HEK293 (cell line): ENCODE measurements around the gene C1QTNF2.
A peak's percentile ranks its signal among the peaks of the same experiment; 100 is the strongest.

ENCODE experiments used
- CTCF ChIA-PET: fragments of 350-600 bp; formaldehyde crosslinking; extraction: SDS; loops from one replicate; lab custom pipeline; 2021; ENCODE audit warnings: antibody characterized with exemption; lab: Yijun Ruan, JAX
- POLR2A ChIA-PET: fragments of 300-600 bp; formaldehyde crosslinking; extraction: SDS; loops from one replicate; lab custom pipeline; 2020; ENCODE audit warnings: antibody characterized with exemption, inconsistent platforms; lab: Yijun Ruan, JAX
- H3K27ac ChIP-seq: fragments of 200-500 bp; sonication (Bioruptor generic); 2 replicates; pipeline ENCODE4 v1.5.1; 2014; ENCODE audit warnings: low read depth, low read length, control low read depth, inconsistent platforms; ENCODE audit errors: extremely low read depth
- H3K36me3 ChIP-seq, 2 experiments: fragments of 200-500 bp in 1 of 2; sonication (Bioruptor generic) in 1 of 2; 1 replicate in 1 of 2; 2 replicates in 1 of 2; pipeline ENCODE4 v1.5.1; 2014 to 2017; ENCODE audit warnings: inconsistent platforms in 2 of 2, low read length in 2 of 2; ENCODE audit not compliant: control insufficient read depth in 2 of 2, insufficient read depth in 1 of 2
- H3K4me1 ChIP-seq: fragments of 200-500 bp; sonication (Bioruptor generic); 2 replicates; pipeline ENCODE4 v1.5.1; 2014; ENCODE audit warnings: mild to moderate bottlenecking, low read length, inconsistent platforms; ENCODE audit not compliant: control insufficient read depth, insufficient read depth
- H3K4me3 ChIP-seq: 2 replicates; pipeline ENCODE4 v1.5.1; 2011; ENCODE audit warnings: low read depth, mild to moderate bottlenecking, control low read depth, low read length, moderate library complexity
- H3K9me3 ChIP-seq: fragments of 200-500 bp; sonication (Bioruptor generic); 2 replicates; pipeline ENCODE4 v1.5.1; 2014; ENCODE audit warnings: low read depth, low read length, inconsistent platforms; ENCODE audit not compliant: control insufficient read depth, insufficient read depth
- ATF2 ChIP-seq: fragments of 450-650 bp; formaldehyde crosslinking; IDR thresholded peaks from 2 replicates; pipeline ENCODE4 v1.5.1; 2016; ENCODE audit warnings: missing biosample characterization, missing genetic modification characterization, low read depth
- EGR2 ChIP-seq: fragments of 450-650 bp; formaldehyde crosslinking; IDR thresholded peaks from 2 replicates; pipeline ENCODE4 v1.5.1; 2016; ENCODE audit warnings: low read depth, missing biosample characterization, missing genetic modification characterization
- GLI4 ChIP-seq: fragments of 450-650 bp; formaldehyde crosslinking; IDR thresholded peaks from 2 replicates; pipeline ENCODE4 v1.5.1; 2016; ENCODE audit warnings: missing biosample characterization, missing genetic modification characterization
- KLF9 ChIP-seq: fragments of 450-650 bp; formaldehyde crosslinking; IDR thresholded peaks from 2 replicates; pipeline ENCODE4 v1.5.1; 2016; ENCODE audit warnings: missing biosample characterization, missing genetic modification characterization, low read depth
- WT1 ChIP-seq: fragments of 450-650 bp; formaldehyde crosslinking; IDR thresholded peaks from 2 replicates; pipeline ENCODE4 v1.5.1; 2016; ENCODE audit warnings: missing biosample characterization, missing genetic modification characterization
- ZBTB17 ChIP-seq: fragments of 450-650 bp; formaldehyde crosslinking; IDR thresholded peaks from 2 replicates; pipeline ENCODE4 v1.5.1; 2016; ENCODE audit warnings: missing biosample characterization, missing genetic modification characterization
- ZBTB7A ChIP-seq: fragments of 450-650 bp; formaldehyde crosslinking; IDR thresholded peaks from 2 replicates; pipeline ENCODE4 v1.5.1; 2016; ENCODE audit warnings: low read depth, missing biosample characterization, missing genetic modification characterization
- ZFHX2 ChIP-seq: fragments of 450-650 bp; formaldehyde crosslinking; conservative IDR thresholded peaks from 2 replicates; pipeline ENCODE4 v1.5.1; 2016; ENCODE audit warnings: missing biosample characterization, missing genetic modification characterization
- ZNF266 ChIP-seq: fragments of 450-650 bp; formaldehyde crosslinking; IDR thresholded peaks from 2 replicates; pipeline ENCODE4 v1.5.1; 2016; ENCODE audit warnings: missing biosample characterization, missing genetic modification characterization, low read depth
- ZNF501 ChIP-seq: fragments of 450-650 bp; formaldehyde crosslinking; IDR thresholded peaks from 2 replicates; pipeline ENCODE4 v1.5.1; 2016; ENCODE audit warnings: missing biosample characterization, missing genetic modification characterization
- ZNF514 ChIP-seq: fragments of 450-650 bp; formaldehyde crosslinking; IDR thresholded peaks from 2 replicates; pipeline ENCODE4 v1.5.1; 2016; ENCODE audit warnings: missing biosample characterization, missing genetic modification characterization
- ZNF529 ChIP-seq: fragments of 450-650 bp; formaldehyde crosslinking; IDR thresholded peaks from 2 replicates; pipeline ENCODE4 v1.5.1; 2017; ENCODE audit warnings: missing genetic modification characterization, missing biosample characterization; ENCODE audit not compliant: insufficient replicate concordance
- ZNF585B ChIP-seq: fragments of 450-650 bp; formaldehyde crosslinking; IDR thresholded peaks from 2 replicates; pipeline ENCODE4 v1.5.1; 2016; ENCODE audit warnings: missing biosample characterization, missing genetic modification characterization
- ZNF610 ChIP-seq: fragments of 450-650 bp; formaldehyde crosslinking; IDR thresholded peaks from 2 replicates; pipeline ENCODE4 v1.5.1; 2016; ENCODE audit warnings: missing biosample characterization, missing genetic modification characterization, borderline replicate concordance
- ZNF629 ChIP-seq: fragments of 450-650 bp; formaldehyde crosslinking; IDR thresholded peaks from 2 replicates; pipeline ENCODE4 v1.5.1; 2017; ENCODE audit warnings: missing biosample characterization, missing genetic modification characterization
- ZNF654 ChIP-seq: fragments of 450-650 bp; formaldehyde crosslinking; IDR thresholded peaks from 2 replicates; pipeline ENCODE4 v1.5.1; 2016; ENCODE audit warnings: low read depth, missing biosample characterization, missing genetic modification characterization
- ZNF747 ChIP-seq: fragments of 450-650 bp; formaldehyde crosslinking; IDR thresholded peaks from 2 replicates; pipeline ENCODE4 v1.5.1; 2016; ENCODE audit warnings: missing biosample characterization, missing genetic modification characterization
- ZNF843 ChIP-seq: fragments of 450-650 bp; formaldehyde crosslinking; IDR thresholded peaks from 2 replicates; pipeline ENCODE4 v1.5.1; 2016; ENCODE audit warnings: missing biosample characterization, missing genetic modification characterization
- TF ChIP-seq, protein P1 (sequence below): fragments of 450-650 bp; formaldehyde crosslinking; IDR thresholded peaks from 2 replicates; pipeline ENCODE4 v1.5.1; 2016; ENCODE audit warnings: missing biosample characterization, missing genetic modification characterization
- TF ChIP-seq, protein P2 (sequence below): fragments of 450-650 bp; formaldehyde crosslinking; optimal IDR thresholded peaks from 2 replicates; pipeline ENCODE3; 2016; ENCODE audit warnings: missing biosample characterization, mild to moderate bottlenecking, missing genetic modification characterization
- TF ChIP-seq, protein P3 (sequence below): fragments of 450-650 bp; formaldehyde crosslinking; IDR thresholded peaks from 2 replicates; pipeline ENCODE4 v1.5.1; 2017; ENCODE audit warnings: missing biosample characterization, missing genetic modification characterization
- TF ChIP-seq, protein P4 (sequence below): fragments of 450-650 bp; formaldehyde crosslinking; IDR thresholded peaks from 2 replicates; pipeline ENCODE4 v1.5.1; 2017; ENCODE audit warnings: missing biosample characterization, missing genetic modification characterization

The C1QTNF2 gene

GRCh38 chr5:160311491-160312133 lies 58.8 kb downstream of the C1QTNF2 start (continued):
- 0 out of 2 replicates have a peak, but pooled peaks have one; percentile 29 for TF ChIP-seq ZNF501
- no peak for TF ChIP-seq ZNF610 (tag by site-specific recombination)
- no peak for TF ChIP-seq EGR2 (tag by site-specific recombination)
- TF ChIP-seq ZNF747 (tag by site-specific recombination) = no peak
- no peak for TF ChIP-seq ZNF266 (tag by site-specific recombination)

DNA sequence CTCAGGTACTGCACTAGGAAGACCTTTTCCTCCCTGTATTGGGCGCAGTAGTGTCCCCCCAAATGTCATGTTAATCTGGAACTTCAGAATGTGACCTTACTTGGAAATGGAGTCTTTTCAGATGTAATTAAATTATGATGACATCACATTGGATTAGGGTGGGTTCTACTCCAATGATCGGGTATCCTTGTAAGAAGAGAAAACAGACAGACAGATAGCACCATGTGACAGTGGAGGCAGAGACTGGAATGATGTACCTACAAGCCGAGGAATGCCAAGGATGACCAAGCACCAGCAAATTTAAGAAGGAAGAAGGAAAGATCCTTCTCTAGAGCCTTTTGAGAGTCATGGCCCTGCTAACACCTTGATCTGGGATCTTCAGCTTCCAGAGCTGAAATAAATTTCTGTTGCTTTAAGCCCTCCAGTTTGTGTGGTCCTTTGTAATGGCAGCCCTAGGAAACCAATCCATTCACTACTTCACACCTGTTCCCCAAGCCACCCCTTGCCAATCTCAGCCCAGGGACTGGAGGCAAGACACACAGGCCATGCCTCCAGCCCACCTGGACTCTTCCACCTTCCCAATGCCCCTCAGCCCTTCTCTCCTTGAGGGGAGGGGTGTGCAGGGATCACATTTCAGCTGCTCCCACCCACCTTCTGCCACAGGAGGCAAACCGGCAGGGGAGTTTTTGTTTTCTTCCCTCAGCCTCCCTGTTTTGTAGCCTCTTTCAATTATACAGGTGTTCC lies 59.7 kb downstream of the C1QTNF2 start:
- Histone ChIP-seq H3K4me1 (no peaks in the 10 kb centered on the region; the same call in 1 of the 2 replicates), H3K4me3 (no peak overlapping the region), H3K27ac (no peak overlapping the region), H3K9me3 (no peaks in the 10 kb centered on the region), H3K36me3 (no peaks in the 10 kb centered on the region)
- ChIA-PET POLR2A (interaction anchor here (0.6 kb wide), 1 partner anchor 199 kb away, joined by 3 read pairs; no protein-coding TSS in a partner anchor), CTCF (no interaction called here)
- TF ChIP-seq ZNF610 (tag by site-specific recombination) (no peak), ZFHX2 (tag by site-specific recombination) (peak; percentile 30; the same call in 1 of the 2 replicates), ZNF514 (tag by site-specific recombination) (no peak), WT1 (tag by site-specific recombination) (no peak), KLF9 (tag by site-specific recombination) (no peak), EGR2 (tag by site-specific recombination) (peak; percentile 44; the same call in 1 of the 2 replicates), ZNF629 (tag by site-specific recombination) (no peak), ZBTB17 (peak; percentile 16; the same call in 1 of the 2 replicates), GLI4 (tag by site-specific recombination) (no peak), ATF2 (tag by site-specific recombination) (peak; percentile 74)
- TF ChIP-seq, protein P1, sequence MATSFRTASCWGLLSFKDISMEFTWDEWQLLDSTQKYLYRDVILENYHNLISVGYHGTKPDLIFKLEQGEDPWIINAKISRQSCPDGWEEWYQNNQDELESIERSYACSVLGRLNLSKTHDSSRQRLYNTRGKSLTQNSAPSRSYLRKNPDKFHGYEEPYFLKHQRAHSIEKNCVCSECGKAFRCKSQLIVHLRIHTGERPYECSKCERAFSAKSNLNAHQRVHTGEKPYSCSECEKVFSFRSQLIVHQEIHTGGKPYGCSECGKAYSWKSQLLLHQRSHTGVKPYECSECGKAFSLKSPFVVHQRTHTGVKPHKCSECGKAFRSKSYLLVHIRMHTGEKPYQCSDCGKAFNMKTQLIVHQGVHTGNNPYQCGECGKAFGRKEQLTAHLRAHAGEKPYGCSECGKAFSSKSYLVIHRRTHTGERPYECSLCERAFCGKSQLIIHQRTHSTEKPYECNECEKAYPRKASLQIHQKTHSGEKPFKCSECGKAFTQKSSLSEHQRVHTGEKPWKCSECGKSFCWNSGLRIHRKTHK = no peak
- TF ChIP-seq, protein P2, sequence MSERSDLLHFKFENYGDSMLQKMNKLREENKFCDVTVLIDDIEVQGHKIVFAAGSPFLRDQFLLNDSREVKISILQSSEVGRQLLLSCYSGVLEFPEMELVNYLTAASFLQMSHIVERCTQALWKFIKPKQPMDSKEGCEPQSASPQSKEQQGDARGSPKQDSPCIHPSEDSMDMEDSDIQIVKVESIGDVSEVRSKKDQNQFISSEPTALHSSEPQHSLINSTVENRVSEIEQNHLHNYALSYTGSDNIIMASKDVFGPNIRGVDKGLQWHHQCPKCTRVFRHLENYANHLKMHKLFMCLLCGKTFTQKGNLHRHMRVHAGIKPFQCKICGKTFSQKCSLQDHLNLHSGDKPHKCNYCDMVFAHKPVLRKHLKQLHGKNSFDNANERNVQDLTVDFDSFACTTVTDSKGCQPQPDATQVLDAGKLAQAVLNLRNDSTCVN (tag by site-specific recombination) = no peak

DNA sequence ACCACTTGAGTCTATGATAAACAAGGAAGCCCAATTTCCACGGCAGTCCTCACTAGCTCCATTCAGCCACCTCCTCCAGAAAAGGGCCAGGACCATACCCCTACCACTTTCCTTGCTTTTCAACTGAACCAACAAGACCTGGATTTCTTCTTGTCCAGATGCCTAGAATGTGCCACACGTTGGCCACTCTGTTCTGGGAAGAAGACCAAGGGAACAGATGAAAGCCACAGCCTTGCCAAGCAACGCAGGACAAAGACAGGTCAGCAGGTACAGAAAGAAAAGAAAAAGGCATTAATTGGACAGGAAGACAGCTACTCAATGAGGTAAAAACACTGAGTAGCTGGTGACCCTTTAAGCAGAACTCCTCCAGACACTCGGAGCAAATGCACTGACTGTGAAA lies 60.3 kb downstream of the C1QTNF2 start:
- H3K36me3 ChIP-seq = no peaks in the 10 kb centered on the region
- H3K9me3 ChIP-seq = no peaks in the 10 kb centered on the region
- ChIA-PET POLR2A (no interaction called here), CTCF (interaction anchor here (0.9 to 1.0 kb wide), 2 partner anchors 9 to 35 kb away, joined by 4 to 6 read pairs; no protein-coding TSS in a partner anchor)
- H3K27ac ChIP-seq = no peak overlapping the region
- H3K4me1 ChIP-seq = no peaks in the 10 kb centered on the region; the same call in 1 of the 2 replicates
- H3K4me3 ChIP-seq = no peak overlapping the region
- TF ChIP-seq, protein P3, sequence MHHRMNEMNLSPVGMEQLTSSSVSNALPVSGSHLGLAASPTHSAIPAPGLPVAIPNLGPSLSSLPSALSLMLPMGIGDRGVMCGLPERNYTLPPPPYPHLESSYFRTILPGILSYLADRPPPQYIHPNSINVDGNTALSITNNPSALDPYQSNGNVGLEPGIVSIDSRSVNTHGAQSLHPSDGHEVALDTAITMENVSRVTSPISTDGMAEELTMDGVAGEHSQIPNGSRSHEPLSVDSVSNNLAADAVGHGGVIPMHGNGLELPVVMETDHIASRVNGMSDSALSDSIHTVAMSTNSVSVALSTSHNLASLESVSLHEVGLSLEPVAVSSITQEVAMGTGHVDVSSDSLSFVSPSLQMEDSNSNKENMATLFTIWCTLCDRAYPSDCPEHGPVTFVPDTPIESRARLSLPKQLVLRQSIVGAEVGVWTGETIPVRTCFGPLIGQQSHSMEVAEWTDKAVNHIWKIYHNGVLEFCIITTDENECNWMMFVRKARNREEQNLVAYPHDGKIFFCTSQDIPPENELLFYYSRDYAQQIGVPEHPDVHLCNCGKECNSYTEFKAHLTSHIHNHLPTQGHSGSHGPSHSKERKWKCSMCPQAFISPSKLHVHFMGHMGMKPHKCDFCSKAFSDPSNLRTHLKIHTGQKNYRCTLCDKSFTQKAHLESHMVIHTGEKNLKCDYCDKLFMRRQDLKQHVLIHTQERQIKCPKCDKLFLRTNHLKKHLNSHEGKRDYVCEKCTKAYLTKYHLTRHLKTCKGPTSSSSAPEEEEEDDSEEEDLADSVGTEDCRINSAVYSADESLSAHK (tag by site-specific recombination) = no peak
- TF ChIP-seq, protein P4, sequence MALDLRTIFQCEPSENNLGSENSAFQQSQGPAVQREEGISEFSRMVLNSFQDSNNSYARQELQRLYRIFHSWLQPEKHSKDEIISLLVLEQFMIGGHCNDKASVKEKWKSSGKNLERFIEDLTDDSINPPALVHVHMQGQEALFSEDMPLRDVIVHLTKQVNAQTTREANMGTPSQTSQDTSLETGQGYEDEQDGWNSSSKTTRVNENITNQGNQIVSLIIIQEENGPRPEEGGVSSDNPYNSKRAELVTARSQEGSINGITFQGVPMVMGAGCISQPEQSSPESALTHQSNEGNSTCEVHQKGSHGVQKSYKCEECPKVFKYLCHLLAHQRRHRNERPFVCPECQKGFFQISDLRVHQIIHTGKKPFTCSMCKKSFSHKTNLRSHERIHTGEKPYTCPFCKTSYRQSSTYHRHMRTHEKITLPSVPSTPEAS (tag by site-specific recombination) = no peak
- TF ChIP-seq ZNF529 (tag by site-specific recombination) = no peak
- TF ChIP-seq ZBTB7A (tag by site-specific recombination) = no peak
- TF ChIP-seq, protein P2 (tag by site-specific recombination) = no peak
- TF ChIP-seq ZNF843 = no peak
- no peak for TF ChIP-seq ZNF585B (tag by site-specific recombination)
- TF ChIP-seq ZNF654 (tag by site-specific recombination) = no peak
